WERI-Rb-1 (cell line): ENCODE results near the gene CMSS1.

ENCODE experiments used
- DNase-seq: peaks from one replicate; pipeline ENCODE4 v3.0.0-alpha.2; 2020
- H3K27ac ChIP-seq: fragments of 250-450 bp; sonication (Bioruptor Pico); 2 replicates; pipeline ENCODE4 v1.5.1; 2020; ENCODE audit warnings: mild to moderate bottlenecking, moderate library complexity
- H3K27me3 ChIP-seq: fragments of 250-450 bp; sonication (Bioruptor Pico); 2 replicates; pipeline ENCODE4 v1.5.1; 2021; ENCODE audit warnings: mild to moderate bottlenecking, low read depth, moderate library complexity; ENCODE audit not compliant: insufficient read depth, severe bottlenecking
- H3K36me3 ChIP-seq: fragments of 250-450 bp; sonication (Bioruptor Pico); 2 replicates; pipeline ENCODE4 v1.5.1; 2020; ENCODE audit warnings: mild to moderate bottlenecking, moderate library complexity
- H3K4me3 ChIP-seq: 2 replicates; pipeline ENCODE4 v1.5.1; 2011; ENCODE audit warnings: low read depth, mild to moderate bottlenecking, control low read depth, low read length
- H3K9me3 ChIP-seq: fragments of 250-450 bp; sonication (Bioruptor Pico); 2 replicates; pipeline ENCODE4 v1.5.1; 2021; ENCODE audit warnings: mild to moderate bottlenecking, moderate library complexity; ENCODE audit not compliant: severe bottlenecking
- CTCF ChIP-seq: IDR thresholded peaks from 2 replicates; pipeline ENCODE4 v1.5.1; 2011; ENCODE audit warnings: low read depth, mild to moderate bottlenecking, control low read depth, inconsistent platforms, low read length

The CMSS1 gene

GRCh38 chr3:100099621-100100020, 282.0 kb downstream of the CMSS1 start:
- Histone ChIP-seq H3K9me3 (no peaks in the 10 kb centered on the region), H3K27me3 (no peaks in the 10 kb centered on the region), H3K36me3 (no peaks in the 10 kb centered on the region), H3K4me3 (no peak overlapping the region), H3K27ac (no peak overlapping the region)
- no peak for TF ChIP-seq CTCF
- DNase-seq, result no peak

GRCh38 chr3:100100425-100100824, 282.8 kb downstream of the CMSS1 start:
- H3K27me3 ChIP-seq, result no peaks in the 10 kb centered on the region
- no peak for DNase-seq
- no peak overlapping the region for H3K27ac ChIP-seq
- no peaks in the 10 kb centered on the region for H3K9me3 ChIP-seq
- no peak for TF ChIP-seq CTCF
- H3K36me3 ChIP-seq, result no peaks in the 10 kb centered on the region
- H3K4me3 ChIP-seq, result no peak overlapping the region

GRCh38 chr3:100102757-100103156, 285.1 kb downstream of the CMSS1 start:
- no peak overlapping the region for H3K27ac ChIP-seq
- no peak overlapping the region for H3K4me3 ChIP-seq
- no peak for TF ChIP-seq CTCF
- DNase-seq, result no peak
- H3K9me3 ChIP-seq, result no peaks in the 10 kb centered on the region
- no peaks in the 10 kb centered on the region for H3K27me3 ChIP-seq
- no peaks in the 10 kb centered on the region for H3K36me3 ChIP-seq

- DNase-seq, result no peak
- TF ChIP-seq CTCF, result no peak
- Histone ChIP-seq H3K4me3 (no peak overlapping the region), H3K36me3 (no peaks in the 10 kb centered on the region), H3K9me3 (no peaks in the 10 kb centered on the region), H3K27ac (no peak overlapping the region), H3K27me3 (no peaks in the 10 kb centered on the region)
These were observed 286.1 kb downstream of the CMSS1 start for GRCh38 chr3:100103558-100104441.

- H3K27me3 ChIP-seq, result no peaks in the 10 kb centered on the region
- H3K9me3 ChIP-seq, result no peaks in the 10 kb centered on the region
- DNase-seq, result no peak
- no peak overlapping the region for H3K27ac ChIP-seq
- no peak overlapping the region for H3K4me3 ChIP-seq
- no peaks in the 10 kb centered on the region for H3K36me3 ChIP-seq
- TF ChIP-seq CTCF, result no peak
These were observed 286.8 kb downstream of the CMSS1 start for GRCh38 chr3:100104442-100104798.
